GM12801 (cell line): ENCODE data around the gene CYP17A1.

Experiments
- CTCF ChIP-seq: IDR thresholded peaks from one replicate; pipeline ENCODE4 v1.5.1; 2011; ENCODE audit warnings: control low read depth; ENCODE audit not compliant: insufficient read length; ENCODE audit errors: extremely low read depth

CYP17A1 gene

GRCh38 chr10:102795453-102796406 lies 41.5 kb downstream of the CYP17A1 start:
- no peak for TF ChIP-seq CTCF

GRCh38 chr10:102791754-102792395 lies 45.3 kb downstream of the CYP17A1 start:
- no peak for TF ChIP-seq CTCF

GRCh38 chr10:102785818-102786217 lies 51.4 kb downstream of the CYP17A1 start:
- TF ChIP-seq CTCF: no peak

- TF ChIP-seq CTCF: no peak
Observed at GRCh38 chr10:102783568-102783967, 53.6 kb downstream of the CYP17A1 start.

GRCh38 chr10:102782673-102783551 lies 54.3 kb downstream of the CYP17A1 start:
- no peak for TF ChIP-seq CTCF

GRCh38 chr10:102781921-102782557 lies 55.2 kb downstream of the CYP17A1 start:
- no peak for TF ChIP-seq CTCF
